ENCODE measurements around the gene NSMF.
A peak's percentile ranks its signal among the peaks of the same experiment; 100 is the strongest.

The NSMF gene

GRCh38 chr9:137494550-137495351 is 35.6 kb upstream of the NSMF start:
- CTCF ChIA-PET: interaction anchor here (0.6 kb wide), 1 partner anchor 13 kb away, joined by 3 read pairs; no protein-coding TSS in a partner anchor
- Histone ChIP-seq H3K36me3 (ENCODE audit: control insufficient read depth in 2 of 2, insufficient read depth in 1 of 2, low read length in 2 of 2) (no peaks in the 10 kb centered on the region), H3K4me3 (ENCODE audit: low read depth, low read length) (no peak overlapping the region), H3K9me3 (ENCODE audit: control insufficient read depth, insufficient read depth, low read depth, low read length) (no peaks in the 10 kb centered on the region), H3K4me1 (ENCODE audit: control insufficient read depth, insufficient read depth, low read length) (no peaks in the 10 kb centered on the region), H3K27ac (ENCODE audit: extremely low read depth, low read depth, low read length) (no peak overlapping the region)
- POLR2A ChIA-PET: no interaction called here
- no peak for TF ChIP-seq ZBTB17 (tag by site-specific recombination; IDR thresholded peaks at IDR 0.05)
- TF ChIP-seq KLF8 (tag by site-specific recombination; IDR thresholded peaks at IDR 0.05): 0 out of 2 replicates have a peak, but pooled peaks have one; percentile 53
- TF ChIP-seq, protein P1, sequence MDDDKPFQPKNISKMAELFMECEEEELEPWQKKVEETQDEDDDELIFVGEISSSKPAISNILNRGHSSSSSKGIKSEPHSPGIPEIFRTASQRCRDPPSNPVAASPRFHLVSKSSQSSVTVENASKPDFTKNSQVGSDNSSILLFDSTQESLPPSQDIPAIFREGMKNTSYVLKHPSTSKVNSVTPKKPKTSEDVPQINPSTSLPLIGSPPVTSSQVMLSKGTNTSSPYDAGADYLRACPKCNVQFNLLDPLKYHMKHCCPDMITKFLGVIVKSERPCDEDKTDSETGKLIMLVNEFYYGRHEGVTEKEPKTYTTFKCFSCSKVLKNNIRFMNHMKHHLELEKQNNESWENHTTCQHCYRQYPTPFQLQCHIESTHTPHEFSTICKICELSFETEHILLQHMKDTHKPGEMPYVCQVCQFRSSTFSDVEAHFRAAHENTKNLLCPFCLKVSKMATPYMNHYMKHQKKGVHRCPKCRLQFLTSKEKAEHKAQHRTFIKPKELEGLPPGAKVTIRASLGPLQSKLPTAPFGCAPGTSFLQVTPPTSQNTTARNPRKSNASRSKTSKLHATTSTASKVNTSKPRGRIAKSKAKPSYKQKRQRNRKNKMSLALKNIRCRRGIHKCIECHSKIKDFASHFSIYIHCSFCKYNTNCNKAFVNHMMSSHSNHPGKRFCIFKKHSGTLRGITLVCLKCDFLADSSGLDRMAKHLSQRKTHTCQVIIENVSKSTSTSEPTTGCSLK (tag by site-specific recombination; IDR thresholded peaks at IDR 0.05): no peak
- TF ChIP-seq ZNF184 (tag by site-specific recombination; IDR thresholded peaks at IDR 0.05): no peak
- TF ChIP-seq ZEB2 (tag by site-specific recombination; IDR thresholded peaks at IDR 0.05): peak; percentile 89
- TF ChIP-seq ZNF239 (tag by site-specific recombination; IDR thresholded peaks at IDR 0.05): no peak
- TF ChIP-seq ZSCAN16 (tag by site-specific recombination; IDR thresholded peaks at IDR 0.05): no peak

DNA sequence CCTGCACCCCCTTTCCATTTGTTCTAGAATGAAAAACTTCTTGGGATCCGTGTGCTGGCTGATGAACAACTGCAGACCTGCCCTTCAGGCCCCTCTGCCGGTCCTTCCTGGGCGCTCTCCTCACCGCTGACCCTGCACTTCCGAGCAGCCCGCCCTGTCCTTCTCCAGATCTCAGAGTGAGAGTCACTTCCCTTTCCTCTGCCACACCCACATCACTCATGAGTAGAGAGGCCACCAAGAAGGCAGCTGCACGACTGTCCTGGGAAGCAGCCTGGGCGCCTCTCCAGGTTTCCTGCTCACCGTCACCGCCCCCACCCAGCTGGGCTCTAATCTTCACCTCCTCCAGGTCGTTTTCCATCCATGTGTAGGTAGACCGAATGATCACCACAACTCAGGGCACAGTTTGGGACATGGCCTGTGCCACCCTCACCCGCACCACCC is 35.0 kb upstream of the NSMF start:
- H3K9me3 ChIP-seq (ENCODE audit: control insufficient read depth, insufficient read depth, low read depth, low read length): no peaks in the 10 kb centered on the region
- H3K4me3 ChIP-seq (ENCODE audit: low read depth, low read length): no peak overlapping the region
- H3K27ac ChIP-seq (ENCODE audit: extremely low read depth, low read depth, low read length): no peak overlapping the region
- H3K36me3 ChIP-seq (ENCODE audit: control insufficient read depth in 2 of 2, insufficient read depth in 1 of 2, low read length in 2 of 2): no peaks in the 10 kb centered on the region
- TF ChIP-seq HIC1 (tag by site-specific recombination; IDR thresholded peaks at IDR 0.05): peak; percentile 63
- peak; percentile 80 for TF ChIP-seq ZFHX2 (tag by site-specific recombination; conservative IDR thresholded peaks at IDR 0.05)
- TF ChIP-seq GFI1B (tag by site-specific recombination; IDR thresholded peaks at IDR 0.05): no peak
- no peak for TF ChIP-seq SETDB1 (IDR thresholded peaks at IDR 0.05; ENCODE audit: insufficient read length, low read length)
- peak; percentile 69 for TF ChIP-seq KLF1 (tag by site-specific recombination; IDR thresholded peaks at IDR 0.05)
- TF ChIP-seq EGR2 (tag by site-specific recombination; IDR thresholded peaks at IDR 0.05; ENCODE audit: low read depth): peak; percentile 89
- no peaks in the 10 kb centered on the region for H3K4me1 ChIP-seq (ENCODE audit: control insufficient read depth, insufficient read depth, low read length)
- ChIA-PET CTCF (no interaction called here), POLR2A (no interaction called here)

DNA sequence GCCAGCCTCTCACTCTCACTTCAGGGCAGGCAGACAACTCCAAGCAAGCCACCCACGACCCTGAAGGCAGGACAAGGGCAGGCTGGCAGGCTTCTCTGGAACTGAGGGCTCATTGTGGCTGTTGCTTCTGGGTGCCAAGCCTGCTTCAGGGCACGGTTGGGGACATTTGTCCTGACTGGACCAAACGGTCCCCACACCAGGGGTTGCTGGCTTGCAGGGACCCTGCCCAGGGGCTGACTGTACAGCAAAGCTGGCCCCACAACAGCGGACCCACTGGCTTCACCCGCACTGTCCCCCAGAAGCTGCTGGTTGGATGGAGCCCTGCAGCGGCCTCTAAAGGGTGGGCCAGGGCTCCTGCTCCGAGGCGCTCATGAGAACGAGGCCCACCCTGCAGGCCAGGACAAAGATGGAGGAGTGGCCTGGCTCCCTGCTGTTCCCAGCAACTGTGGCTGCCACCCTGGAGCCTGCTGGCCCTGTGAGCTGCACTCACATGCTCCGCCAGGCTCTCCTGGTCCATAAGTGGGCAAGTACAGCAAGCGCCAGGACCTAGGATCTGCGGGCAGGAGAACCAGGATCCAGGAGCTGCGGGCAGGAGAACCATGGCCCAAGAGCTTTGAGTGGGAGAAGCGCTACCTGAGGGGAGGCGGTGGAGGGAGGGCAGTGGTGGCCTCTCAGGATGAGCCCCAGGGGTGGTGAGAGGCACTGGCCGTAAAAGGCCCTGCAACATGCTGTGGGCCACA is 34.4 kb upstream of the NSMF start:
- H3K27ac ChIP-seq (ENCODE audit: extremely low read depth, low read depth, low read length): no peak overlapping the region
- CTCF ChIA-PET: no interaction called here

More for the DNA sequence above, 34.4 kb upstream of the NSMF start:
- H3K4me3 ChIP-seq (ENCODE audit: low read depth, low read length): no peak overlapping the region
- H3K9me3 ChIP-seq (ENCODE audit: control insufficient read depth, insufficient read depth, low read depth, low read length): no peaks in the 10 kb centered on the region
- POLR2A ChIA-PET: no interaction called here
- TF ChIP-seq ZNF768 (tag by site-specific recombination; IDR thresholded peaks at IDR 0.05) (no peak), ZBTB17 (tag by site-specific recombination; IDR thresholded peaks at IDR 0.05) (no peak), ZBTB7A (tag by site-specific recombination; IDR thresholded peaks at IDR 0.05; ENCODE audit: low read depth) (no peak), KLF16 (tag by site-specific recombination; IDR thresholded peaks at IDR 0.05) (no peak), ZNF169 (tag by site-specific recombination; IDR thresholded peaks at IDR 0.05) (no peak), PRDM10 (tag by site-specific recombination; IDR thresholded peaks at IDR 0.05) (no peak), ZNF24 (tag by site-specific recombination; IDR thresholded peaks at IDR 0.05) (no peak), GLI4 (tag by site-specific recombination; IDR thresholded peaks at IDR 0.05) (no peak), ZNF239 (tag by site-specific recombination; IDR thresholded peaks at IDR 0.05) (no peak)
- no peaks in the 10 kb centered on the region for H3K4me1 ChIP-seq (ENCODE audit: control insufficient read depth, insufficient read depth, low read length)
- H3K36me3 ChIP-seq (ENCODE audit: control insufficient read depth in 2 of 2, insufficient read depth in 1 of 2, low read length in 2 of 2): no peaks in the 10 kb centered on the region

All from HEK293 (cell line).